OCI-LY1 (cell line): ENCODE results near the gene YIPF5.

Experiments
- CTCF ChIP-seq: fragments of 200-600 bp; sonication (generic), shearing (Covaris generic); IDR thresholded peaks from 2 replicates; pipeline ENCODE4 v1.5.1; 2017; ENCODE audit warnings: mild to moderate bottlenecking, antibody characterized with exemption, low read length, moderate library complexity, mixed read lengths
- EZH2 ChIP-seq: fragments of 200-600 bp; sonication (generic), shearing (Covaris generic); IDR thresholded peaks from 2 replicates; pipeline ENCODE4 v1.8.0; 2017; ENCODE audit warnings: borderline replicate concordance, mixed run types, mild to moderate bottlenecking, antibody characterized with exemption, low read length, moderate library complexity, mixed read lengths

GRCh38 chr5:144209361-144209760 lies 38.9 kb upstream of the YIPF5 start:
- TF ChIP-seq CTCF, result no peak
- no peak for TF ChIP-seq EZH2
